Measurements from ENCODE around the gene CALN1. TPM values are rescaled to one million over a fixed set of nuclear protein-coding genes. Genes with fewer than 3 reads are reported as not detected.

The CALN1 gene
- total and polyA plus RNA-seq, 9 of the 15 experiments (the other 6 are each of a cell fraction or from before 2014, with no cell fraction given), result 1.4 to 7.5 (median 3.3) TPM

GRCh38 chr7:72016574-72016973, 395.6 kb downstream of the CALN1 start:
- no peaks in the 10 kb centered on the region for H3K27me3 ChIP-seq (ENCODE audit: control insufficient read depth in 2 of 2, insufficient read depth in 2 of 2, low read length in 2 of 2)
- no peak for ATAC-seq
- ChIA-PET CTCF (ENCODE audit: low intra/inter-chr PET ratio) (no interaction called here), POLR2A (no interaction called here)
- no peaks in the 10 kb centered on the region for H3K79me2 ChIP-seq (ENCODE audit: control insufficient read depth, insufficient read depth, low read length)
- H3K36me3 ChIP-seq (ENCODE audit: control insufficient read depth, insufficient read depth, low read length), result no peaks in the 10 kb centered on the region
- BruUV-seq (replicated peaks), result no TSS peak
- no peak overlapping the region for H3K27ac ChIP-seq (ENCODE audit: extremely low read depth, low read depth, low read length)
- no peak for DNase-seq (ENCODE audit: extremely low read depth in 1 of 4, low spot score in 3 of 4)
- in situ Hi-C loops (cut with MboI) (no loop called here), intact Hi-C loops (cut with micrococcal nuclease) (no loop called here)
- no peak overlapping the region for H3K4me3 ChIP-seq
- H3K9ac ChIP-seq (ENCODE audit: insufficient read depth in 1 of 2, low read depth in 2 of 2, low read length in 2 of 2), result no peak overlapping the region
- 9% methylated on average over 3 of the region's 3 CpGs for WGBS (ENCODE audit: insufficient coverage, low coverage, missing lambda C conversion rate)
- H4K20me1 ChIP-seq (replicated peaks; ENCODE audit: control insufficient read depth, insufficient read depth, low read length), result no peaks in the 10 kb centered on the region
- H2AFZ ChIP-seq (ENCODE audit: low read depth, low read length), result no peak overlapping the region
- no peak overlapping the region for H3K4me2 ChIP-seq (ENCODE audit: insufficient read depth, low read length)
- H3K9me3 ChIP-seq (replicated peaks; ENCODE audit: control insufficient read depth, insufficient read depth, low read depth, low read length), result no peaks in the 10 kb centered on the region
- no peaks in the 10 kb centered on the region for H3K4me1 ChIP-seq (replicated peaks in 1 of 2; ENCODE audit: control insufficient read depth in 2 of 2, insufficient read depth in 2 of 2, low read length in 2 of 2)
- no peak for FAIRE-seq
- H3K9me1 ChIP-seq (ENCODE audit: control insufficient read depth, insufficient read depth, low read length), result no peaks in the 10 kb centered on the region
- TF ChIP-seq USF1 (CRISPR knock-in tag; IDR thresholded peaks at IDR 0.05), result no peak
- no peak for TF ChIP-seq MBD2 (IDR thresholded peaks at IDR 0.05; ENCODE audit: borderline replicate concordance, low read depth)
- no peak for TF ChIP-seq MBD1 (CRISPR knock-in tag; IDR thresholded peaks at IDR 0.05)
- TF ChIP-seq ZNF184 (CRISPR knock-in tag; IDR thresholded peaks at IDR 0.05), result no peak
- no peak for TF ChIP-seq ADNP (tag; IDR thresholded peaks at IDR 0.05)
- TF ChIP-seq E2F4 (CRISPR knock-in tag; IDR thresholded peaks at IDR 0.05; ENCODE audit: low read depth), result no peak
- TF ChIP-seq KAT8 (IDR thresholded peaks at IDR 0.05; ENCODE audit: low read depth), result no peak
- TF ChIP-seq ZNF57 (CRISPR knock-in tag; IDR thresholded peaks at IDR 0.05), result no peak
- TF ChIP-seq ZNF318 (IDR thresholded peaks at IDR 0.05; ENCODE audit: borderline replicate concordance in 1 of 2, low read depth in 1 of 2), result no peak
- TF ChIP-seq KLF1 (tag; IDR thresholded peaks at IDR 0.05), result no peak
- no peak for TF ChIP-seq BCL6 (CRISPR knock-in tag; IDR thresholded peaks at IDR 0.05)
- no peak for TF ChIP-seq ELF2 (CRISPR knock-in tag; IDR thresholded peaks at IDR 0.05)
